Measurements from ENCODE around the gene PEX13.
"Not testable (repeated sequence)": the region's sequence is repeated elsewhere in the genome, so short reads cannot be mapped to it uniquely, and the experiment has no call there.

PEX13 gene, protein sequence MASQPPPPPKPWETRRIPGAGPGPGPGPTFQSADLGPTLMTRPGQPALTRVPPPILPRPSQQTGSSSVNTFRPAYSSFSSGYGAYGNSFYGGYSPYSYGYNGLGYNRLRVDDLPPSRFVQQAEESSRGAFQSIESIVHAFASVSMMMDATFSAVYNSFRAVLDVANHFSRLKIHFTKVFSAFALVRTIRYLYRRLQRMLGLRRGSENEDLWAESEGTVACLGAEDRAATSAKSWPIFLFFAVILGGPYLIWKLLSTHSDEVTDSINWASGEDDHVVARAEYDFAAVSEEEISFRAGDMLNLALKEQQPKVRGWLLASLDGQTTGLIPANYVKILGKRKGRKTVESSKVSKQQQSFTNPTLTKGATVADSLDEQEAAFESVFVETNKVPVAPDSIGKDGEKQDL

DNA sequence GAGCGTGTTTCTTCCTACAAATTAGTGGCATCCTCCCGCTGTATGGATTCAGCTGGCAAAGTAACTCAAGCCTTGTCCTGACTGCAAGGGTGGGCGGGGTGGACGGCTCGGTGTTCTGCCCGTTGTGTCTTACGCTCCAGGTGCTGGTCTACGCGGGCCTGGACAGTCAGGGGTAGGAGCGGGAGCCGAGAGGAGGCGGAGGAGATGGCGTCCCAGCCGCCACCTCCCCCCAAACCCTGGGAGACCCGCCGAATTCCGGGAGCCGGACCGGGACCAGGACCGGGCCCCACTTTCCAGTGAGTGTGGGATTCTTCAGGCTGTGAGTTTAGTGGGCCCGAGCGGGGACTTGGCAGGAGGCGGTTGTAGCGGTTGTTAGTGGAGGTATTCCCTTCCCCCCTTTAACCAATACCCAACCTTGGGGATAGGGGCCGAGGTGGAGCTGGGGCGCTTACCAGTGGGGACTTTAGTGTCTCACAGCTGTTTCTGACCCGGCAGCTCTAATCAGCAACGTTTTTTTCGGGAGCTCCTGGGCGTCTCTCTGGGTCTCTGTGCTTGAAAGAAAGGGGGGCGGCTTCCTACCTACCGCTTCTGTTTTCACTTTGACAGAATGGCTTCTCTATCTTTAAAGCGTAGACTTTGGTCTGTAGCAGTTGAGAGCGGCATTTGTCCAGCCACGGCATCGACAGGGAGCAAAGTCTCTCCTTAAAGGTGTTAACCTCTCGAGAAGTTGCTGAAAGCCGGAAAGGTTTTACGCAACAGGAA, at the start of gene PEX13, which contains the start of gene PUS10:
TSS of gene PEX13 (plus strand) at position 165 of the 762 bp plus-strand sequence. CDS start at position 205, 40 bp downstream.
TSS of gene PUS10 (minus strand) at position 700 of the 762 bp plus-strand sequence. CDS start 6,365 bp downstream, outside the sequence.
- TF ChIP-seq POLR2A (IDR thresholded peaks at IDR 0.05; ENCODE audit: low read depth, low read length) = peak; percentile 58; the same call in 1 of the 2 replicates
- FAIRE-seq = no peak
- DNase-seq (ENCODE audit: insufficient read length, low spot score) = peak; percentile 71

DNA sequence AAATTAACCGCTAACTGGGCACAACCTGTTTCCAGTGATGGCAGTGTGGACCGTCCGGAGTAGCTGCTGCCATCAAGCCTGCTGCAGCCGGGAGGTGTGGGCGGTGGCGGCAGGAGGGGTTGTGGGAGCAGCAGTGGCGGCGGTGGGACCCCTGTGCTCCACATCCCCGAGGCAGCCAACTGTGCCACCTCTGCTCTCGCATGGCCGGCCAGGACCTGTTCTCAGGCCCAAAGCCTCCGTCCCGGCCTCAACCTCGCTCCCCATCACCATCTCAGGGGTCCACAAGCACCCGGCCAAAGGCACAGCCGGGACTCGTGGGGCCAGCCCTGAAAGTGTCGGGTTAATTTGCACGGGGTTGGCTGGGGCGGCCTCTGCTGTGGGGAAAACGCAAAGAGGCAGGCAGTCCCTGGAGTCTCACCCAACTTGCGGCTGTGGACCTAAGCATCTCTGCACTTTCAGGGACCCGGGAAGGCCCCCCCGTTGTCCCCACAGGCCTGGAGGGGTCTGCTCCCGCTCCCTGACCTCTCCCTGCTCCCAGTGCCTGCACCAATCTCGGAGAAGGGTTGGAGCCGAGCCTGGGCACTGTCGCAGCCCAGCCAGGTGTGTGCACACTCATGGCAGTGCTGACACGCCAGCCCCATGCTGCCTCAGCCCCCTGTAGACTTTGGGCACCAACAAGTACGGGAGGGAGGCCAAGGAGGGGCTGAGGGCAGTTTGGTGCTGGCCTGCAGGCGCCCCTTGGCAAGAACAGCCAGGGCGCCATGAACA, 44.4 kb upstream of the PEX13 start:
- FAIRE-seq (no peak), DNase-seq (ENCODE audit: insufficient read length, low spot score) (no peak)
- no peak for TF ChIP-seq POLR2A (IDR thresholded peaks at IDR 0.05; ENCODE audit: low read depth, low read length)

DNA sequence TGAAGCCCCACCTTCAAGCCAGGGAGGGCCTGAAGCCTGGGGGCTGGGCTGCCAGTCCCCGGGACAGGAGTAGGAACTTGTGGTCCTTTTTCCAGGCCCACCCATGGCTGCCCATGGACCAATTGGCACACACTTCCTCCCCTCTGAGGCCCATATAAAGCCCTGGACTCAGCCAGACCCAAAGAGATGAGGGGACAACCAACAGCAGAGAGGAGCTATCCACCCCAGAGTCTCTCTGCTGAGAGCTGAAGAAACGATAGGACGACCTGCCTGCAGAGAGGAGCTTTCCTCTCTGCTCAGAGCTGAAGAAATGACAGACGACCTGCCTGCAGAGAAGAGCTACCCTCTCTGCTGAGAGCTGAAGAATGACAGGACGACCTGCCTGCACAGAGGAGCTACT, 43.8 kb upstream of the PEX13 start:
- FAIRE-seq (no peak), DNase-seq (ENCODE audit: insufficient read length, low spot score) (no peak)
- TF ChIP-seq POLR2A (IDR thresholded peaks at IDR 0.05; ENCODE audit: low read depth, low read length) = no peak

DNA sequence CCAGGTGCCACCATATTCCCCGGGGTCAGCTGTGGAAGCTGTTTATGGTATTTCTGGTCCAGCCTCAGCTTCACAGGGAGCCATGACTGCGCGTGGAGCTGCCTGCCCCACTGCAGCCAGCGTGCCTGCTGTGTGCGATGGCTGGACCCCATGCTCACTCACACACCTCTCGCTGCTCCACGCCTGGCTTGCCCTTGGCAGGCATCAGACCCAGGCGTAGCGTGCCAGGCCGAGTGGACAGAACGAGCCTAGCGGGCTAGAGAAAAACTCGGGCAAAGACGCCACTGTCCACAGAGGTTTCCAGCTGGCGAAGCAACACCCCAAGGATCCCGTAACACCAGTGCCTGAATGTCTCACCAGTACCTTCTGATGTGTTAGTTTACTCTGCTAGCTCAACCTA, 42.9 kb upstream of the PEX13 start:
- no peak for DNase-seq (ENCODE audit: insufficient read length, low spot score)
- FAIRE-seq = no peak
- no peak for TF ChIP-seq POLR2A (IDR thresholded peaks at IDR 0.05; ENCODE audit: low read depth, low read length)

DNA sequence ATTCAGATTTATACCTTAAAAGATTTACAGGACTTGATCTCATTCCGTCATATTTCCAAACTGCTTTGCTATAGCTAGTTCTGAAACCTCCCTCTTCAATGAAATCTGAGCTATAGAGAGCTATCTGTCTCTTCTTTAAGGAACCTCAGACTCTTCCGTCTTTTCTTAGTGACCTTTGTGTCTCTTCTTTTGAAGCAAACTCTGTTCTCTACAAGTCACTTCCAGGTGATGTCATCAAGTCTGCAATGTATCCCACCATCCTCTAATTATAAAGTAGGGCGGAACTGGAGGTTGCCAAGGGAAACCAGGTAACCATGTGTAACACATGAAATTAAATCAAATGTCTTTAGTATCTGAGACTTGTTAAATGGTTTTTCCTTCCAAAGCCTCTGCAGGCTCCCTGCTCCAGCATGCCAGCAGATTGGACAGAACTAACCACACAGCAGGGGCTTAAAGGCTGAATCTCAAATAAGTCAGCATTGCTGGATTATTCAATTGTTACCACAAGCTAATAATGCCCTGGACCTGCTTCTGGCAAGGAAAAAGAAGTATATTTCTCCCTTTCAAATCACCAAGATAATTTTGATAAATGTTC, 41.2 kb upstream of the PEX13 start:
- TF ChIP-seq POLR2A (IDR thresholded peaks at IDR 0.05; ENCODE audit: low read depth, low read length) = no peak
- DNase-seq (ENCODE audit: insufficient read length, low spot score) (no peak), FAIRE-seq (no peak)

DNA sequence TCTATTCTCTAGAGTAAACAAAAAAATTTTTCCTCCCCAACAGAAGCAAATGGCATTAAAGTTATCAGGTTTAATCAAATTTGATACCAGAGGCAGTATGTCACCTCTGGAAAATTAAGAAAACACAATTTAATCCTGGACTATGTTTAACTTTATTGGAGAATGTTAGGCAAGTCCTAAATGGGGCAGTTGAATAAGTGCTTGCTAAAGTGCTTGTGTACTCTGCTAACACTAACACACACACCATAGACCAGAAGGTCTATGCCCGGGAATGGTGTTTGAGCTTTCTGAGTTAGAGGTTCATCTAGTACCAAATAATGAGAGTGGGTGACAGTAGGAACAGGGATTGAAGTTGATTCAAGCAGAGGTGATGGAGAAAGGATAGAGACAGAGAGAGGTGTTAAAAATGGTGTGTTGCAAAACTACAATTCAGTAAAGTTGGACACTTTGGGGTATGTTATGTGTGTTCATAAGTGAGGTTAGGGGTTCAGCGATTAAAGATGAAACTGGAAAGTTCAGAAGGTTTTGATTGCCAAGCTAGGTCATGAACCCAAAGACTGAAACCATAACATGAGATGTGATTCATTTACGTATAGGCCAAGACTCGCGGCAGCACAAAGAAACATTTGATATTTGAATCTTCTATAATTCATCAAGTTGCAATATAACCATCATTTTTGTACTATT, 40.5 kb upstream of the PEX13 start:
- FAIRE-seq = no peak
- no peak for DNase-seq (ENCODE audit: insufficient read length, low spot score)
- TF ChIP-seq POLR2A (IDR thresholded peaks at IDR 0.05; ENCODE audit: low read depth, low read length) = no peak

DNA sequence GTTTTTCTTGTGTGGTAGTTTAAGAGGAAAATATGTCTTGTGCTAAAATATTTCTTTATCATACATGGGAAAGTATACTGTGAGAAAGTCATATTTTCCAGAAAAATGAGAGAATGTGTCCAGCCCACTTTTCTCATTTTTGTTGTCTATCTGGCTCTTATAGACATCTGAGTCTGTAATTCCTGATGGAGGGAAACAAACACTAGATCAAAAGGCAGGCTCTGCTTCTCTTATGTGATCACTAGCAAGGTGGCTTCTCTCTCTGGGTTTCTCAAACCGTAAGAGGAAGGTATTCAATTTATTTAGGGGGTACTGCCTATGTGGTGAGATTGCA, 40.0 kb upstream of the PEX13 start:
- FAIRE-seq (no peak), DNase-seq (ENCODE audit: insufficient read length, low spot score) (no peak)
- no peak for TF ChIP-seq POLR2A (IDR thresholded peaks at IDR 0.05; ENCODE audit: low read depth, low read length)

DNA sequence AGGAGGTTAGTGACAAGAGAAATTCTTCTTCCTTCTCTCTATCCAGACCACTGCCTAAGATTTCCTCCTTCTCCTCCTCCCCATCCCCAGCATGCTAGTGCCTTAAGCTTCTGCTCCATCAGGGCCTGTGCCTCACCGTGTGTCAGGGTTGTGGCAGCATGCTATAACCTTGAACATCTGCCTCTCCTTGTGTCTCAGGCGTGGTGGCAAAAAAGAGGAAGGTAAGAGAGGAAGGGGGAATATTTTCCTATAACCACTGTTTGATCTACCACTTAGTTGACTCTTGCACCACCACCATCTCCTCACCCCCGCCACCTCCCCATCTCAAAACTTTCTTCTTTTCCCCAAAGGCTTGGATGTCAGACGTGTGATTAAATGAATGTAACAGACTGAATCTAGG, 38.3 kb upstream of the PEX13 start:
- no peak for TF ChIP-seq POLR2A (IDR thresholded peaks at IDR 0.05; ENCODE audit: low read depth, low read length)
- FAIRE-seq = no peak
- no peak for DNase-seq (ENCODE audit: insufficient read length, low spot score)

DNA sequence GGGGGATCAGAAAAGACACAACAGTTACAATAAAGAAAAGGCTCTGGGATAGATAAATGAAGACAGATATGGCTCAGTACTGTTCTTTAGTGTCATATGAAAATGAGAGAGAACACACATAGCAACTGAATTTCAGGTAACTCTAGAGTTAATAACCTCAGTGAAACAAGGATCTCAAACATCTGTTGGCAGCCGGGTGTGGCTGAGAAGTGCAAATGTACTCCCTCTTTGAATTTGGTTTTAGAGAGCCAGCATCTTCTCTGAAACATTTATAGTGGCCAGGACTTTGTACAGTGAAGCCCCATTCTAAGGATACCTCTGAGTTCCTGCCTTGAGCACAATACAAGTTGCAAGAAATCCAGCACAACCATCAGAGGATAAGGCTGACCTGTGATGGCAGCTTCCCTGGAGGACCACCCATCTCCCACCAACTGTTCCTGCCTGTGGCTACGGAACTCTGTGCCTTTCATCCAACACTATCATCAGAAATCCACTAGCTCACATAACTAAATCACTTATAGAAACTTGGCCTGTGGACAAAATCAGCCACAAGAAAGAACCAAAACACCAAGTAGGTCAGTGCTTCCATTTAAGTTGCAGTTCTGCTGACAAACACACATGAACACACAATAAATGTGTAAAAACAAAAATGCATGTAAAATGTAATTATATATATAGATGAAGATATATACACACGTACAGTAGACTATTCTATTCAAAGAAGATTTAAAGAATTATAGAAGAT, 37.3 kb upstream of the PEX13 start:
- DNase-seq (ENCODE audit: insufficient read length, low spot score) = no peak
- TF ChIP-seq POLR2A (IDR thresholded peaks at IDR 0.05; ENCODE audit: low read depth, low read length) = no peak
- no peak for FAIRE-seq

DNA sequence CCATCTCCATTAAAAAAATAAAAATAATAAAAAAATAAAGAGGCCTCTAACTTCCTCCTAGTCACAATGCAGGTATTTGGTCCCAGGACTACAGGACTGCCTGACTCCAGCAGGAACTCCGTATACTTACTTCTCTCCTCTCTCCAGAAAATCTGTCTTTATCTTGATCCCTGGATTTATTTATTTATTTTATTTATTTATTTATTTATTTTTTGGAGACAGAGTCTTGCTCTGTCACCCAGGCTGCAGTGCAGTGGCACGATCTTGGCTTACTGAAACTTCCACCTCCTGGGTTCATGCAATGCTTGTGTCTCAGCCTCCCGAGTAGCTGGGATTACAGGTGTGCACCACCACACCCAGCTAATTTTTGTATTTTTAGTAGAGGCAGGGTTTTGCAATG, 35.5 kb upstream of the PEX13 start:
- FAIRE-seq; DNase-seq (ENCODE audit: insufficient read length, low spot score): not testable (repeated sequence)

DNA sequence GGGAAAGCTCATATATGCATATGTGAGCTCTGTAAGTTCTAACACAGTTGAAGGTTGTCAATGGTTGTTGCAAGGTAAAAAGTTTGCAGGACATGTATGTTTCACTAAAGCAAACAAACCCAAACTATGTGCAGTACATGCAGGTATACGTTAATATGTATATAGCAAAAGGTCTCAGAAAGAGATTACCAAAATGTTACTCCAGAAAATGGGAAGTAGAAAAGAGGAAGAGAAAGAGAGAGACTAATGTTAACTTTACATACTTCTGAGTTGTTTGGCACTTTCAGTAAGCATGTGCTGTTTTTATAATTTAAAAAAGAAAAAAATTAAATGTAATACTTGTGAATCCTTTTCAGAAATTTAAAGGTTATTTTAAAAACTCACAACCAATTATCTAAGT, 32.8 kb upstream of the PEX13 start:
- TF ChIP-seq POLR2A (IDR thresholded peaks at IDR 0.05; ENCODE audit: low read depth, low read length) = no peak
- no peak for DNase-seq (ENCODE audit: insufficient read length, low spot score)
- no peak for FAIRE-seq

DNA sequence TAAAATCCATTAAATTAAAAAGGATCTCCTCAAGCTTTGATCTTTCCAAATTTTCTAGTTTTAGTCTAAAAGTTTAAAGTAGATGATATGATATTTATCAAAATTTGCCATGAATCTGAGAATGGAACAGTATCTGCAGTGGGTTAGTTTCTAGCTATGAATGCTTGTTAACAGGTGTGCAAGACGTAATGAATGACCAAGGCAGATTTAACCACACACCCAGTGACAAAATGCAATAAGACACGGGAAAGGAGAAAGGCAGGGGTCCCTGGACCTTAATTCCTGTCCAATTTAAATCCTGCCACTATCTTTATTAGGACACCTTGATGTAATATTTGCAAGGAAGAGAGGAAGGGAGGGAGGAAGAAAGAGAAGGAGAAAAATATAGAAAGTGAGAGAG, 30.5 kb upstream of the PEX13 start:
- peak; percentile 58 for FAIRE-seq
- TF ChIP-seq POLR2A (IDR thresholded peaks at IDR 0.05; ENCODE audit: low read depth, low read length) = no peak

DNA sequence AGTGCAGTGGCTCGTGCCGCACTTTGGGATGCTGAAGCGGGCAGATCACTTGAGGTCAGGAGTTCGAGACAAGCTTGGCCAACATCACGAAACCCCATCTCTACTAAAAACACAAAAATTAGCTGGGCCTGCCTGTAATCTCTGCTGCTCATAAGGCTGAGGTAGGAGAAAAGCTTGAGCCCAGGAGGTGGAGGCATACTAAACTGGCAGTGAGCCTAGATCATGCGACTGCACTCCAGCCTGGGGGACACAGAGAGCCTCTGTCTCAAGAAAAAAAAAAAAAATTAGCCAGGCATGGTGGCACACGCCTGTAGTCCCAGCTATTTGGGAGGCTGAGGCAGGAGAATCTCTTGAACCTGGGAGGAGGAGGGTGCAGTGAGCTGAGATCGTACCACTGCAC, 29.9 kb upstream of the PEX13 start:
- DNase-seq (ENCODE audit: insufficient read length, low spot score); FAIRE-seq: not testable (repeated sequence)

More for the DNA sequence above, 30.5 kb upstream of the PEX13 start:
- DNase-seq (ENCODE audit: insufficient read length, low spot score) = no peak

Measured in H54 (cell line).